ENCODE results near the gene WDTC1.

WDTC1 gene

GRCh38 chr1:27341525-27342252, 107.3 kb downstream of the WDTC1 start, which contains the start of gene SYTL1:
SYTL1 (plus strand) TSS chr1:27342022; CDS start chr1:27345335, 3,313 bp downstream.
- Histone ChIP-seq H3K79me2 (ENCODE audit: low read length) (no peaks in the 10 kb centered on the region), H3K9ac (ENCODE audit: low read length) (peak within 1 kb of the TSS; percentile 76), H3K4me3 (ENCODE audit: low read length) (peak within 1 kb of the TSS; percentile 91), H3K27ac (ENCODE audit: low read length) (peak within 1 kb of the TSS; percentile 53), H3K4me2 (ENCODE audit: low read length) (peak within 1 kb of the TSS; percentile 97), H3K4me1 (ENCODE audit: low read length) (peaks cover 25% of the 10 kb centered on the region), H3K36me3 (replicated peaks; ENCODE audit: low read depth, low read length) (no peaks in the 10 kb centered on the region), H4K20me1 (ENCODE audit: insufficient read depth, low read length) (no peaks in the 10 kb centered on the region), H2AFZ (ENCODE audit: low read depth, low read length) (peak within 1 kb of the TSS; percentile 62), H3K9me3 (ENCODE audit: insufficient read depth, low read length) (no peaks in the 10 kb centered on the region), H3K27me3 (ENCODE audit: low read depth, low read length) (no peaks in the 10 kb centered on the region)
- TF ChIP-seq, protein P1, sequence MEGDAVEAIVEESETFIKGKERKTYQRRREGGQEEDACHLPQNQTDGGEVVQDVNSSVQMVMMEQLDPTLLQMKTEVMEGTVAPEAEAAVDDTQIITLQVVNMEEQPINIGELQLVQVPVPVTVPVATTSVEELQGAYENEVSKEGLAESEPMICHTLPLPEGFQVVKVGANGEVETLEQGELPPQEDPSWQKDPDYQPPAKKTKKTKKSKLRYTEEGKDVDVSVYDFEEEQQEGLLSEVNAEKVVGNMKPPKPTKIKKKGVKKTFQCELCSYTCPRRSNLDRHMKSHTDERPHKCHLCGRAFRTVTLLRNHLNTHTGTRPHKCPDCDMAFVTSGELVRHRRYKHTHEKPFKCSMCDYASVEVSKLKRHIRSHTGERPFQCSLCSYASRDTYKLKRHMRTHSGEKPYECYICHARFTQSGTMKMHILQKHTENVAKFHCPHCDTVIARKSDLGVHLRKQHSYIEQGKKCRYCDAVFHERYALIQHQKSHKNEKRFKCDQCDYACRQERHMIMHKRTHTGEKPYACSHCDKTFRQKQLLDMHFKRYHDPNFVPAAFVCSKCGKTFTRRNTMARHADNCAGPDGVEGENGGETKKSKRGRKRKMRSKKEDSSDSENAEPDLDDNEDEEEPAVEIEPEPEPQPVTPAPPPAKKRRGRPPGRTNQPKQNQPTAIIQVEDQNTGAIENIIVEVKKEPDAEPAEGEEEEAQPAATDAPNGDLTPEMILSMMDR (IDR thresholded peaks at IDR 0.05; ENCODE audit: low read depth, low read length): no peak
- TF ChIP-seq EZH2phosphoT487 (IDR thresholded peaks at IDR 0.05; ENCODE audit: low read depth): no peak

DNA sequence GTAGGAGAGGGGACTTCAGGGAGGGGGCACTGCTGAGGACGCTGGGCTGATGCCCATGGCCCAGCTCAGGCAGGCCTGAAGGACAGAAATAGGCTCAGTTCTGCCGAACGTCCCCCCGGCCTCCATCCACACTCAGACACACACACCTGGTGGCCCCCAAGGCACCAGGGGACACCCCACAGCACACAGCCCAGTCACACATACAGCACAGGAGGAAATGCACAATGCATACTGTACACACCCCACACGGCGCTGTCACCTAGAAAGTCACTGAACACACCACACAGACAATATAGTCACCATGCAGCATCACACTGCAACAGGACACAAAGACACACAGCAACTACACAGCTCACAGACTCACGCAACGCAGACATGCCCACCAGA, 108.0 kb downstream of the WDTC1 start:
- H3K9me3 ChIP-seq (ENCODE audit: insufficient read depth, low read length): no peaks in the 10 kb centered on the region
- H3K4me2 ChIP-seq (ENCODE audit: low read length): peak overlapping the region; percentile 97
- H3K4me3 ChIP-seq (ENCODE audit: low read length): peak overlapping the region; percentile 91
- H3K27me3 ChIP-seq (ENCODE audit: low read depth, low read length): no peaks in the 10 kb centered on the region
- peak overlapping the region; percentile 76 for H3K9ac ChIP-seq (ENCODE audit: low read length)
- H3K4me1 ChIP-seq (ENCODE audit: low read length): peaks cover 25% of the 10 kb centered on the region
- TF ChIP-seq, protein P1 (IDR thresholded peaks at IDR 0.05; ENCODE audit: low read depth, low read length): no peak
- no peak for TF ChIP-seq EZH2phosphoT487 (IDR thresholded peaks at IDR 0.05; ENCODE audit: low read depth)
- no peaks in the 10 kb centered on the region for H3K36me3 ChIP-seq (replicated peaks; ENCODE audit: low read depth, low read length)
- peak overlapping the region; percentile 53 for H3K27ac ChIP-seq (ENCODE audit: low read length)
- H3K79me2 ChIP-seq (ENCODE audit: low read length): no peaks in the 10 kb centered on the region
- peak overlapping the region; percentile 62; the same call in 1 of the 2 replicates for H2AFZ ChIP-seq (ENCODE audit: low read depth, low read length)
- no peaks in the 10 kb centered on the region for H4K20me1 ChIP-seq (ENCODE audit: insufficient read depth, low read length)

- TF ChIP-seq, protein P1 (IDR thresholded peaks at IDR 0.05; ENCODE audit: low read depth, low read length): no peak
- no peak for TF ChIP-seq EZH2phosphoT487 (IDR thresholded peaks at IDR 0.05; ENCODE audit: low read depth)
- peak overlapping the region; percentile 91 for H3K4me3 ChIP-seq (ENCODE audit: low read length)
- 0 out of 2 replicates have a peak overlapping the region, but pooled peaks have one; percentile 8 for H3K9ac ChIP-seq (ENCODE audit: low read length)
- H3K36me3 ChIP-seq (replicated peaks; ENCODE audit: low read depth, low read length): no peaks in the 10 kb centered on the region
- H3K27me3 ChIP-seq (ENCODE audit: low read depth, low read length): no peaks in the 10 kb centered on the region
- no peak overlapping the region for H3K27ac ChIP-seq (ENCODE audit: low read length)
- H3K4me1 ChIP-seq (ENCODE audit: low read length): peaks cover 25% of the 10 kb centered on the region
- peak overlapping the region; percentile 97 for H3K4me2 ChIP-seq (ENCODE audit: low read length)
- H3K9me3 ChIP-seq (ENCODE audit: insufficient read depth, low read length): no peaks in the 10 kb centered on the region
- H4K20me1 ChIP-seq (ENCODE audit: insufficient read depth, low read length): no peaks in the 10 kb centered on the region
- no peaks in the 10 kb centered on the region for H3K79me2 ChIP-seq (ENCODE audit: low read length)
- H2AFZ ChIP-seq (ENCODE audit: low read depth, low read length): no peak overlapping the region
These were observed 108.6 kb downstream of the WDTC1 start for GRCh38 chr1:27342778-27343638.

DNA sequence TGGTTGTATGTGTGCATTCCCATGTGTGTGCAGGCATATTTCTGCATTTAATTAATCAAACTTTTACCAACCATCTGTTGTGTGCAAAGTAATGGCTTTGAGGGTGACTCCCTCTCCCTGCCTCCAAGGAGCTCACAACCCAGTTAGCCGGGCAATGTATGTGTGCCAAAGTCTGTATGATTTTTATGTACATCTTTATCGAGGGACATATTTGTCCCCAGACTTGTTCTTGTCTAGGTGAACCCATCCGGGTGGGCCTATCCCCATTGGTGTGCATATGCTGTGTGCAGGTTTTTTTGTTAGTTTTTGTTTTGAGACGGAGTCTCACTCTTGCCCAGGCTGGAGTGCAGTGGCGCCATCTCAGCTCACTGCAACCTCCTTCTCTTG, 109.2 kb downstream of the WDTC1 start:
- peak overlapping the region; percentile 97; the same call in 1 of the 2 replicates for H3K4me2 ChIP-seq (ENCODE audit: low read length)
- H3K79me2 ChIP-seq (ENCODE audit: low read length): no peaks in the 10 kb centered on the region
- TF ChIP-seq, protein P1 (IDR thresholded peaks at IDR 0.05; ENCODE audit: low read depth, low read length): no peak
- no peak for TF ChIP-seq EZH2phosphoT487 (IDR thresholded peaks at IDR 0.05; ENCODE audit: low read depth)
- H3K4me3 ChIP-seq (ENCODE audit: low read length): peak overlapping the region; percentile 91
- H2AFZ ChIP-seq (ENCODE audit: low read depth, low read length): no peak overlapping the region
- no peak overlapping the region for H3K27ac ChIP-seq (ENCODE audit: low read length)
- no peaks in the 10 kb centered on the region for H4K20me1 ChIP-seq (ENCODE audit: insufficient read depth, low read length)
- H3K9me3 ChIP-seq (ENCODE audit: insufficient read depth, low read length): no peaks in the 10 kb centered on the region
- no peak overlapping the region for H3K9ac ChIP-seq (ENCODE audit: low read length)
- no peaks in the 10 kb centered on the region for H3K27me3 ChIP-seq (ENCODE audit: low read depth, low read length)
- H3K4me1 ChIP-seq (ENCODE audit: low read length): peaks cover 25% of the 10 kb centered on the region
- H3K36me3 ChIP-seq (replicated peaks; ENCODE audit: low read depth, low read length): no peaks in the 10 kb centered on the region

Data from OCI-LY3 (cell line).